Inferior parietal cortex (tissue), 1 donor: ENCODE results near the gene TCEAL1.

Source experiments
- DNase-seq: peaks from one replicate; pipeline ENCODE4 v3.0.0-alpha.2; 2016; ENCODE audit errors: extremely low spot score

The TCEAL1 gene

DNA sequence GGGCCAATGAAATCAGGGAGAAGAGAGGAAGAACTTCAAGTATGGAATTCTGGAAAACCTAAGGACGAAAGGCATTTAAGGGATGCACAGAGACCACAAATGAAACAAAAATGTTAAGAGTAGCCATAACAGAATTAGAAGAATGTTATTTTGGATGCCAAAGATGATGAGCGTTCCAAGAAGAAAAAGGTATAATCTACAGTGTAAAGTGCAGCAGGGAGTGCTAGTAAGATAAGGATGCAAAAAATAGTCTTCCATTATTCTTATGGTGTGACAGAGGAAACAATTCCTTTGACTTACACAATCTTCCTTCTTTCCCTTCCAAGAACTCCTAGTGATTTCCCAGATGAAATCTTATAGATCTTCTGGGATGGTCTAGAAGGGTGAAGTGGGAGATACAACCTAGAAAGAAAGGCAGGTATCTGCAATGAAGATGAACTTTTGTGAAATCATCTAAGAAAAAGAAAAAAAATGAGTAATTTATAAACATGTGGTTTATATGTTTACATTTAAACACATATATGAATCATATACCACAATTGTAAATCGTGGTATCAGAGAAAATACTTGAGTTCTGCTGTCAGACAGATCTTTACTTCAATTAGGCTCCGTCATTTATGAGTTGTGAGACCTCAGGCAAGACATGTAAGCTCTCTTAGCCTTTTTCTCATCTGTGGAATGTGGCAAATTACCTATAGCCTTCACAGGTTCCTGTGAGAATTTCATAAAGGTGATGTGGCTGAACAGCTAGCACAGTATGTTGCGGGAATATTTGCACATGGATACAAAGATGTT, 49.6 kb downstream of the TCEAL1 start:
- DNase-seq = no peak
